LHCN-M2 (cell line): ENCODE data around the gene RPL36. TPM values are rescaled to one million over a fixed set of nuclear protein-coding genes. Genes with fewer than 3 reads are reported as not detected.

Source experiments
- total RNA-seq: library from RNA; depleted of rRNA; stranded (reverse); fragments of >200 nt; gene quantifications from 2 replicates; pipeline ENCODE4 v1.2.3, GENCODE V29; 2014; rRNA removed

RPL36 gene
- total RNA-seq, 1 experiment from 2014 or later, result 795 TPM

Other genes starting within 250 kb of the RPL36 start
- gene ZNRF4, start 234.9 kb upstream of the RPL36 start, total RNA-seq, result not detected in 2 replicates
- gene TINCR, start 122.3 kb upstream of the RPL36 start, total RNA-seq, result 0.06 TPM in 1 of 2 replicates, not detected in the other
- 17.6 and 23.2 TPM in 2 replicates for gene SAFB2, start 67.5 kb upstream of the RPL36 start, total RNA-seq
- 21.2 and 45.7 TPM in 2 replicates for gene SAFB, start 67.2 kb upstream of the RPL36 start, total RNA-seq
- gene MICOS13, start 9.8 kb upstream of the RPL36 start, total RNA-seq, result 48.8 and 52.1 TPM in 2 replicates
- 22.4 and 24.7 TPM in 2 replicates for gene HSD11B1L, start 9.3 kb upstream of the RPL36 start, total RNA-seq
- gene LONP1, start 29.9 kb downstream of the RPL36 start, total RNA-seq, result 71.2 and 83.6 TPM in 2 replicates
- not detected in 2 replicates for gene CATSPERD, start 30.3 kb downstream of the RPL36 start, total RNA-seq
- gene PRR22, start 94.5 kb downstream of the RPL36 start, total RNA-seq, result 2.0 and 2.9 TPM in 2 replicates
- gene DUS3L, start 100.9 kb downstream of the RPL36 start, total RNA-seq, result 44.6 and 47.6 TPM in 2 replicates
- gene NRTN, start 114.8 kb downstream of the RPL36 start, total RNA-seq, result not detected in 2 replicates
- gene FUT6, start 149.4 kb downstream of the RPL36 start, total RNA-seq, result not detected in 2 replicates
- gene FUT3, start 161.2 kb downstream of the RPL36 start, total RNA-seq, result not detected in 2 replicates
- gene FUT5, start 180.2 kb downstream of the RPL36 start, total RNA-seq, result not detected in 2 replicates
- gene NDUFA11, start 213.5 kb downstream of the RPL36 start, total RNA-seq, result 172 and 188 TPM in 2 replicates
- 2.6 and 3.0 TPM in 2 replicates for gene VMAC, start 214.6 kb downstream of the RPL36 start, total RNA-seq
- 2.4 and 3.5 TPM in 2 replicates for gene CAPS, start 224.0 kb downstream of the RPL36 start, total RNA-seq